Measurements from ENCODE around the gene ITGA11. TPM values are rescaled to one million over a fixed set of nuclear protein-coding genes. Genes with fewer than 3 reads are reported as not detected.

Gene ITGA11
- total RNA-seq, result 20.8 and 23.0 TPM in 2 replicates

GRCh38 chr15:68431792-68432401 is at the start of gene ITGA11:
TSS of gene ITGA11 (minus strand) at chr15:68432163. CDS start at chr15:68432066, 97 bp downstream.

GRCh38 chr15:68277603-68278344 is 154.2 kb downstream of the ITGA11 start, which contains the start of gene FEM1B:
TSS of gene FEM1B (plus strand) at chr15:68277745. CDS start at chr15:68278418, 673 bp downstream.

Other genes with a start within 250 kb of the ITGA11 start
- gene CALML4, start 226.8 kb downstream of the ITGA11 start, total RNA-seq, result 1.1 and 1.4 TPM in 2 replicates
- gene CLN6, start 202.4 kb downstream of the ITGA11 start, total RNA-seq, result 10.3 and 10.6 TPM in 2 replicates
- 17.7 and 23.5 TPM in 2 replicates for gene FEM1B, start 154.4 kb downstream of the ITGA11 start, total RNA-seq
- 30.8 and 36.8 TPM in 2 replicates for gene CORO2B, start 146.8 kb upstream of the ITGA11 start, total RNA-seq